Measurements from ENCODE around the gene BCL2L13. TPM values are rescaled to one million over a fixed set of nuclear protein-coding genes. Genes with fewer than 3 reads are reported as not detected.

Gene BCL2L13
- total RNA-seq, 1 donor from 2014 or later: 35.3 TPM

DNA sequence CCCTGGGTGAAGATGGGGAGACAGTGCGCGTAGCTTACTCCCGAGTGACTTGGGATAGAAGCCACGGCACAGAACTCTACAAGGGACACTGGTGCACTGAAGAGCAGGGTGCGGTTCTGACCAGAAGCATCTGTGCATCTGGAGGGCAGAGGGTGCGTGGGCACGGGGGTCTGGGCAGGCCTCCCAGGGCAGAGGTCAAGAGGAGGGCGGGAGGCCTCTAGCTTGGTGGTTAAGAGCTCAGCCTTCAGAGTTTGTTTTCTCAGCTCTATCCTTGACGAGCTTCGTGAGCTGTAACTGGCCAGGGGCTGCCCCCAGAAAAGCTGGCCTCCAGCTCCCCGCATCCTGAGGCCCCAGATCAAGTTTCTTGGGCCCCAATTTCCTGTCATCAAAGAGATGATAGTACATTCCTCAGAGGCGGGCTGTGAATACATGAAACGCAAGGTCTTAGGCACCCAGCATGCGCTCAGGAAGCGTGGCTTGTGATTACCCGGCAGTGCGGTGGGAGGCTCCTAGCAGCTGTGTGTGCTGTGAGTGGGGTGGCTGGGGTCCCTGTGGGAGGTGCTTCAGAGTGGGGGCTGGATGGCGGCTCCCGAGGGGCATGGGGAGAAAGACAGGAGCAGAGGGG is 141.7 kb downstream of the BCL2L13 start:
- TF ChIP-seq CTCF (conservative IDR thresholded peaks at IDR 0.05; ENCODE audit: low read depth, low read length): no peak
- no peak overlapping the region for H3K4me3 ChIP-seq (ENCODE audit: low read depth, low read length)
- DNase-seq (ENCODE audit: low read depth): no peak

Other genes with a start within 250 kb of the BCL2L13 start
- gene SLC25A18, start 75.3 kb upstream of the BCL2L13 start, total RNA-seq: not detected in 2 replicates
- 101 and 109 TPM in 2 replicates for gene ATP6V1E1, start 10.0 kb upstream of the BCL2L13 start, total RNA-seq
- 33.6 and 61.3 TPM in 2 replicates for gene BID, start 135.7 kb downstream of the BCL2L13 start, total RNA-seq

All from epithelial cell of proximal tubule (primary cell).